ENCODE results near the gene NOXA1. TPM values are rescaled to one million over a fixed set of nuclear protein-coding genes. Genes with fewer than 3 reads are reported as not detected.

The NOXA1 gene
- total and polyA plus RNA-seq, 9 of the 15 experiments (the other 6 are each of a cell fraction or from before 2014, with no cell fraction given), result 0.07 to 1.2 (median 0.20) TPM; not detected in 4

DNA sequence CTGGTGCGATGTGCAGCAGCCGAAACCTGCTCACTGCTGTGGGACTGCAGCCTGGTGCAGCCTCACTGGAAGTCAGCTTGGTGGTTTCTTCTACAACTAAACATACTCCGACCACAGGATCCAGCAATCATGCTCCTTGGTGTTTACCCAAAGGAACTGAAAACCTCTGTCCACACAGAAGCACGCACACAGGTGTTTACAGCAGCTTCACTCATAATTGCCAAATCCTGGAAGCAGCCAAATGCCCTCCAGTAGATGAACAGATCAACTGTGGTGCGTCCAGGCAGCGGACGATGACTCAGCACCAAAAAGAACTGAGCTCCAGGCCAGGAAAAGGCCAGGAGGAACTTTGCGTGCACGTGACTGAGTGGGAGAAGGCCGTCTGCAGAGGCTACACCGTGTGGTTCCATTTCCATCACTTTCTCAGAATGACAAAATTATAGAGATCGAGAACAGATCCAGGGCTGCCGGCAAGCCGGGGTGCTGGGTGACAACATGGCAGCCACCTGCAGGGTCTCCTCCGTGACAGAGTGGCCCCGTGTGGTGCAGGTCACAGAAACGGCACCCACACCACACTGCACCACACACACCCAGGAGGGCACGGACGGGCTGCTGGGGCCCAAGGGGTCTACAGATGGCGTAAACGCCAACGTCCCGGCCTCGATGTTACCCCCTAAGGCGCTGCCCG lies 59.0 kb downstream of the NOXA1 start (continued):
- no peak for TF ChIP-seq FOXM1 (IDR thresholded peaks at IDR 0.05; ENCODE audit: low read depth)
- TF ChIP-seq FOXM1 (CRISPR knock-in tag; IDR thresholded peaks at IDR 0.05; ENCODE audit: low read depth), result no peak
- TF ChIP-seq ZKSCAN1 (IDR thresholded peaks at IDR 0.05; ENCODE audit: low read depth, low read length), result 0 out of 2 replicates have a peak, but pooled peaks have one; percentile 23
- no peak for TF ChIP-seq PHF21A (IDR thresholded peaks at IDR 0.05; ENCODE audit: borderline replicate concordance, low read depth)
- TF ChIP-seq, protein P1, sequence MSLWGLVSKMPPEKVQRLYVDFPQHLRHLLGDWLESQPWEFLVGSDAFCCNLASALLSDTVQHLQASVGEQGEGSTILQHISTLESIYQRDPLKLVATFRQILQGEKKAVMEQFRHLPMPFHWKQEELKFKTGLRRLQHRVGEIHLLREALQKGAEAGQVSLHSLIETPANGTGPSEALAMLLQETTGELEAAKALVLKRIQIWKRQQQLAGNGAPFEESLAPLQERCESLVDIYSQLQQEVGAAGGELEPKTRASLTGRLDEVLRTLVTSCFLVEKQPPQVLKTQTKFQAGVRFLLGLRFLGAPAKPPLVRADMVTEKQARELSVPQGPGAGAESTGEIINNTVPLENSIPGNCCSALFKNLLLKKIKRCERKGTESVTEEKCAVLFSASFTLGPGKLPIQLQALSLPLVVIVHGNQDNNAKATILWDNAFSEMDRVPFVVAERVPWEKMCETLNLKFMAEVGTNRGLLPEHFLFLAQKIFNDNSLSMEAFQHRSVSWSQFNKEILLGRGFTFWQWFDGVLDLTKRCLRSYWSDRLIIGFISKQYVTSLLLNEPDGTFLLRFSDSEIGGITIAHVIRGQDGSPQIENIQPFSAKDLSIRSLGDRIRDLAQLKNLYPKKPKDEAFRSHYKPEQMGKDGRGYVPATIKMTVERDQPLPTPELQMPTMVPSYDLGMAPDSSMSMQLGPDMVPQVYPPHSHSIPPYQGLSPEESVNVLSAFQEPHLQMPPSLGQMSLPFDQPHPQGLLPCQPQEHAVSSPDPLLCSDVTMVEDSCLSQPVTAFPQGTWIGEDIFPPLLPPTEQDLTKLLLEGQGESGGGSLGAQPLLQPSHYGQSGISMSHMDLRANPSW (CRISPR knock-in tag; IDR thresholded peaks at IDR 0.05), result no peak
- no peak for TF ChIP-seq DLX4 (CRISPR knock-in tag; IDR thresholded peaks at IDR 0.05)
- peak; percentile 11; the same call in 1 of the 2 replicates for TF ChIP-seq EHMT2 (IDR thresholded peaks at IDR 0.05)
- no peak for TF ChIP-seq ZNF3 (CRISPR knock-in tag; IDR thresholded peaks at IDR 0.05)
- no peak for TF ChIP-seq STAT5B (CRISPR knock-in tag; IDR thresholded peaks at IDR 0.05)
- no peak for TF ChIP-seq U2AF2 (optimal IDR thresholded peaks at IDR 0.05; ENCODE audit: low read depth, low read length)
- TF ChIP-seq HOMEZ (CRISPR knock-in tag; IDR thresholded peaks at IDR 0.05), result no peak
- TF ChIP-seq ZEB2 (IDR thresholded peaks at IDR 0.05), result no peak; the same call in none of the 2 replicates
- no peak for TF ChIP-seq GABPB2 (CRISPR knock-in tag; conservative IDR thresholded peaks at IDR 0.05)
- 0 out of 2 replicates have a peak, but pooled peaks have one; percentile 35 for TF ChIP-seq CREB3 (tag; conservative IDR thresholded peaks at IDR 0.05; ENCODE audit: low read depth)
- TF ChIP-seq DPF2 (IDR thresholded peaks at IDR 0.05), result peak; percentile 85
- no peak for TF ChIP-seq ZNF436 (CRISPR knock-in tag; IDR thresholded peaks at IDR 0.05)
- no peak for TF ChIP-seq ZNF695 (CRISPR knock-in tag; IDR thresholded peaks at IDR 0.05)
- TF ChIP-seq, protein P2, sequence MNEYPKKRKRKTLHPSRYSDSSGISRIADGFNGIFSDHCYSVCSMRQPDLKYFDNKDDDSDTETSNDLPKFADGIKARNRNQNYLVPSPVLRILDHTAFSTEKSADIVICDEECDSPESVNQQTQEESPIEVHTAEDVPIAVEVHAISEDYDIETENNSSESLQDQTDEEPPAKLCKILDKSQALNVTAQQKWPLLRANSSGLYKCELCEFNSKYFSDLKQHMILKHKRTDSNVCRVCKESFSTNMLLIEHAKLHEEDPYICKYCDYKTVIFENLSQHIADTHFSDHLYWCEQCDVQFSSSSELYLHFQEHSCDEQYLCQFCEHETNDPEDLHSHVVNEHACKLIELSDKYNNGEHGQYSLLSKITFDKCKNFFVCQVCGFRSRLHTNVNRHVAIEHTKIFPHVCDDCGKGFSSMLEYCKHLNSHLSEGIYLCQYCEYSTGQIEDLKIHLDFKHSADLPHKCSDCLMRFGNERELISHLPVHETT (CRISPR knock-in tag; conservative IDR thresholded peaks at IDR 0.05 in 1 of 2, IDR thresholded peaks at IDR 0.05 in 1 of 2), result peak in 1 of 2 experiments; percentile 70; a peak in 2 of 4 replicates
- TF ChIP-seq TEAD4 (IDR thresholded peaks at IDR 0.05; ENCODE audit: low read length), result peak; percentile 5; the same call in 1 of the 2 replicates
- TF ChIP-seq TEAD4 (CRISPR knock-in tag; IDR thresholded peaks at IDR 0.05; ENCODE audit: borderline replicate concordance), result no peak
- TF ChIP-seq POLR2AphosphoS2 (IDR thresholded peaks at IDR 0.05; ENCODE audit: low read length), result no peak
- no peak for TF ChIP-seq NR2C2 (CRISPR knock-in tag; IDR thresholded peaks at IDR 0.05)
- peak; percentile 41 for TF ChIP-seq NR2C2 (tag; IDR thresholded peaks at IDR 0.05)
